Right lobe of liver (tissue), 6 donors: Measurements from ENCODE around the gene CACNA1D. TPM values are rescaled to one million over a fixed set of nuclear protein-coding genes. Genes with fewer than 3 reads are reported as not detected.

Experiments
- ATAC-seq, 4 donors: fragments of 200-7000 bp; cut with Tn5 transposase; one replicate each; pipeline ENCODE4 v1.9.1; 2020; ENCODE audit warnings: mild to moderate bottlenecking in 4 of 4, moderate library complexity in 4 of 4
- DNase-seq, 3 donors: peaks; one replicate each; pipeline ENCODE4 v3.0.0-alpha.2; 2020
- H3K27ac ChIP-seq, 3 donors: fragments of 200-600 bp; one replicate each; pipeline ENCODE4 v1.8.0; 2022
- H3K27me3 ChIP-seq, 2 donors: fragments of 200-600 bp; one replicate each; pipeline ENCODE4 v1.8.0; 2022
- H3K36me3 ChIP-seq, 4 donors: fragments of 200-600 bp; sonication (generic) in 1 of 4; one replicate each; pipeline versions ENCODE4 v1.5.1 to v1.8.0; 2017 to 2022; ENCODE audit warnings: control low read depth in 1 of 4
- H3K4me1 ChIP-seq, 4 donors: fragments of 200-600 bp; sonication (generic) in 1 of 4; one replicate each; pipeline versions ENCODE4 v1.5.1 to v1.8.0; 2017 to 2022; ENCODE audit warnings: control low read depth in 1 of 4
- H3K4me3 ChIP-seq, 3 donors: fragments of 200-600 bp; one replicate each; pipeline ENCODE4 v1.8.0; 2022
- H3K9me3 ChIP-seq, 4 donors: fragments of 200-600 bp; sonication (generic) in 1 of 4; one replicate each; pipeline versions ENCODE4 v1.5.1 to v1.8.0; 2017 to 2022; ENCODE audit warnings: control low read depth in 1 of 4
- CTCF ChIP-seq, 4 donors: fragments of 200-600 bp in 3 of 4; fragments of 450-650 bp in 1 of 4; IDR thresholded peaks; one replicate each; pipeline versions ENCODE4 v1.5.1 to v1.8.0; 2016 to 2022; ENCODE audit warnings: antibody characterized with exemption in 4 of 4, mild to moderate bottlenecking in 2 of 4
- POLR2A ChIP-seq: fragments of 450-650 bp; IDR thresholded peaks from one replicate; pipeline ENCODE4 v1.6.1; 2017; ENCODE audit warnings: antibody characterized with exemption, mild to moderate bottlenecking
- WGBS: methylation state at CpG from one replicate; pipeline ENCODE4 v1.1.6; 2018; ENCODE audit warnings: low coverage, low lambda C conversion rate; ENCODE audit not compliant: insufficient coverage; ENCODE audit errors: missing lambda C conversion rate; 5-methylcytosine and 5-hydroxymethylcytosine counted together
- intact Hi-C, 2 donors: fragments of 100-400 bp; cut with DNase I; formaldehyde crosslinking; loops; one replicate each; pipeline versions ENCODE4 v1.11.2 to v1.14.1; 2022
- total RNA-seq, 6 experiments: library from RNA; depleted of rRNA in 2 of 6; stranded (reverse); fragments of >200 nt in 2 of 6; fragmentation: NEBNext Ultra II Directional in 3 of 6; extraction: Animal tissue kit (Norgen Biotek cat#: 25700) in 3 of 6; gene quantifications; one replicate each; pipeline versions ENCODE4 v1.1.0 to v1.2.4, GENCODE V29; 2016 to 2023
- donor health status: DM: no; HTN: yes; CAD: no.
- donor health status: DM: no; HTN: no; CAD: no.
- donor health status: DM: no; HTN: no; CAD: no.
- donor health status: DM: no; HTN: yes; CAD: no.
- donor health status: DM: no; HTN: yes; CAD: no.

The CACNA1D gene
- total RNA-seq, 6 experiments from 2014 or later: 5.5 to 12.7 (median 9.3) TPM

- Histone ChIP-seq H3K27ac (no peak overlapping the region), H3K4me1 (no peaks in the 10 kb centered on the region), H3K9me3 (no peaks in the 10 kb centered on the region), H3K4me3 (no peak overlapping the region), H3K27me3 (no peaks in the 10 kb centered on the region), H3K36me3 (no peaks in the 10 kb centered on the region)
- ATAC-seq: no peak
- TF ChIP-seq CTCF (IDR thresholded peaks at IDR 0.05) (no peak), POLR2A (no peak)
- no peak for DNase-seq
- intact Hi-C loops: no loop called here
- WGBS: 60% methylated on average over 2 of the region's 2 CpGs
Observed at GRCh38 chr3:53599771-53600170, 105.4 kb downstream of the CACNA1D start.

DNA sequence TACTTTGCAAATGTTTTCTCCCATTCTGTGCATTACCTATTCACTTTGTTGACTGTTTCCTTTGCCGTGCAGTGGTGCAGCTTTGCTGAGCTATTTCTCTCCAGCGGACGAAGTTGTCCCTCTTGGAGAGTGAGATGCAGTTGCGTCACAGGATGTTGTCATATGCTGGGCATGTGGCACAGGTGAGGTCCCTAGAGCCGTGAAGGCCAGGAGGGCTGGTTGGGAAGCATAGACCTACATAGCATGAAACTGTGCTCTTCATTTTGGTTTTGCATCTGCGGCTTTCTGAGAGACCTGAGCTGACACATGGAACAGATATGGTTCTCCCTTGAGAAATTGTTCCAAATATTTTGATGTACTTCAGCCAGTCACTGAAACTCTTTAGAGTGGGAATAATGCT lies 108.5 kb downstream of the CACNA1D start:
- H3K4me1 ChIP-seq: no peaks in the 10 kb centered on the region
- ATAC-seq (no peak), DNase-seq (no peak)
- intact Hi-C loops: no loop called here
- no peak overlapping the region for H3K27ac ChIP-seq
- no peaks in the 10 kb centered on the region for H3K27me3 ChIP-seq
- TF ChIP-seq POLR2A: no peak
- no peak for TF ChIP-seq CTCF (IDR thresholded peaks at IDR 0.05)
- no peaks in the 10 kb centered on the region for H3K9me3 ChIP-seq
- WGBS: 69% methylated on average over 6 of the region's 6 CpGs
- no peak overlapping the region for H3K4me3 ChIP-seq
- no peaks in the 10 kb centered on the region for H3K36me3 ChIP-seq

DNA sequence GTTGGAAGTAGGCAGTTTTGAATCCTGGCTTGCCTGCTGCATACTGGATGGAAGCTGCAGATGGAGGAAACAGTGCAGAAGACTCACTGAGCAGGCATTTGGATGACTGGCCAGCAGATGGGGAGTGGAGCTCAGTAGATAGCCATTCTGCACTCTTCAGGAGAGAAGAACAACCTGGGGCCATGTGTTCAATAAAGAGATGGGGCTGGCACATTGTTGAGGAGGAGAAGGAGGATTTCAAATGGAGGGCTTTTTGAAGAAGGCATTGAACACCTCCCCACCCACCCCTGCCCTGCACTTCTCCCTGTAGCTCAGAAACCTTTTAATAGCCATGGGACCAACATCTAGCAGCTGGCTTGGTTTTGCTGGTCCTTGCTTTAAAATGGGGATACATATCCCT lies 109.8 kb downstream of the CACNA1D start:
- Histone ChIP-seq H3K4me1 (no peaks in the 10 kb centered on the region), H3K4me3 (no peak overlapping the region), H3K9me3 (no peaks in the 10 kb centered on the region), H3K27ac (no peak overlapping the region), H3K27me3 (no peaks in the 10 kb centered on the region), H3K36me3 (no peaks in the 10 kb centered on the region)
- DNase-seq (no peak), ATAC-seq (no peak)
- intact Hi-C loops: no loop called here
- TF ChIP-seq POLR2A: no peak
- no peak for TF ChIP-seq CTCF (IDR thresholded peaks at IDR 0.05)

- Histone ChIP-seq H3K27ac (no peak overlapping the region), H3K27me3 (no peaks in the 10 kb centered on the region), H3K36me3 (no peaks in the 10 kb centered on the region), H3K4me3 (no peak overlapping the region), H3K9me3 (no peaks in the 10 kb centered on the region), H3K4me1 (no peaks in the 10 kb centered on the region)
- no peak for TF ChIP-seq POLR2A
- no peak for TF ChIP-seq CTCF (IDR thresholded peaks at IDR 0.05)
- DNase-seq: no peak
- WGBS: 73% methylated on average over 1 of the region's 1 CpG
- no peak for ATAC-seq
- intact Hi-C loops: no loop called here
Observed at GRCh38 chr3:53606793-53607192, 112.4 kb downstream of the CACNA1D start.

DNA sequence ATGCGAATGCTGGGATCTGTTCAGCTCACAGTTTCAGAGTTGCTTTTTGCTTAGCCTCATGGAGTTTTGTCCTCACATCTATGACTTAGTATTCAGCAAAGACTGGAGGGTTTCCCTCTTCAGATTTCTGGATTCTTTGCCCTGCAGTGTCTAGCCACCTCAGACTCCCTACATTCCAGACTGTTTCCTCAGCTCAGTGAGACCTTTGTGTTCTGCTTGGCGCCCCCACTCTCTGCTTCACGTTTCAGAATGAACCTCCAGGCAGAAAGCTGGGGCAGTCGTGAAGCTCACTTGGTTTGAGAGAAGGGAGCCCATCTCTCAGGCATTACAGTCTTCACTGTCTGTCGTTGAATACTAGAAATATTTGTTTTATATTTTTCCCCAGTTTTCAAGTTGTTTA lies 118.1 kb downstream of the CACNA1D start:
- Histone ChIP-seq H3K4me1 (no peaks in the 10 kb centered on the region), H3K4me3 (no peak overlapping the region), H3K36me3 (no peaks in the 10 kb centered on the region), H3K27me3 (no peaks in the 10 kb centered on the region), H3K9me3 (no peaks in the 10 kb centered on the region), H3K27ac (no peak overlapping the region)
- intact Hi-C loops: no loop called here
- DNase-seq (no peak), ATAC-seq (no peak)
- TF ChIP-seq POLR2A (no peak), CTCF (IDR thresholded peaks at IDR 0.05) (no peak)
- WGBS: 51% methylated on average over 5 of the region's 5 CpGs
